ENCODE measurements around the gene EYS. TPM values are rescaled to one million over a fixed set of nuclear protein-coding genes. Genes with fewer than 3 reads are reported as not detected.

Gene EYS
- polyA plus RNA-seq, 1 experiment = not detected

GRCh38 chr6:64090352-64090751 lies 1616.7 kb downstream of the EYS start:
- Histone ChIP-seq H3K4me3 (ENCODE audit: low read depth, low read length) (no peak overlapping the region), H3K27me3 (ENCODE audit: control insufficient read depth, insufficient read depth, low read length) (no peaks in the 10 kb centered on the region), H3K36me3 (ENCODE audit: control insufficient read depth, insufficient read depth, low read length) (no peaks in the 10 kb centered on the region)
- DNase-seq (ENCODE audit: low read depth) = no peak
- CTCF ChIA-PET = no interaction called here
- no peak for TF ChIP-seq CTCF (IDR thresholded peaks at IDR 0.05; ENCODE audit: insufficient read depth, low read depth, low read length)
- POLR2A ChIA-PET = no interaction called here

GRCh38 chr6:64085126-64085525 lies 1621.9 kb downstream of the EYS start:
- no peak for DNase-seq (ENCODE audit: low read depth)
- no peak for TF ChIP-seq CTCF (IDR thresholded peaks at IDR 0.05; ENCODE audit: insufficient read depth, low read depth, low read length)
- H3K27me3 ChIP-seq (ENCODE audit: control insufficient read depth, insufficient read depth, low read length) = no peaks in the 10 kb centered on the region
- CTCF ChIA-PET = no interaction called here
- POLR2A ChIA-PET = no interaction called here
- H3K36me3 ChIP-seq (ENCODE audit: control insufficient read depth, insufficient read depth, low read length) = no peaks in the 10 kb centered on the region
- no peak overlapping the region for H3K4me3 ChIP-seq (ENCODE audit: low read depth, low read length)

- no peaks in the 10 kb centered on the region for H3K27me3 ChIP-seq (ENCODE audit: control insufficient read depth, insufficient read depth, low read length)
- H3K4me3 ChIP-seq (ENCODE audit: low read depth, low read length) = no peak overlapping the region
- TF ChIP-seq CTCF (IDR thresholded peaks at IDR 0.05; ENCODE audit: insufficient read depth, low read depth, low read length) = no peak
- no peaks in the 10 kb centered on the region for H3K36me3 ChIP-seq (ENCODE audit: control insufficient read depth, insufficient read depth, low read length)
- ChIA-PET CTCF (no interaction called here), POLR2A (no interaction called here)
- no peak for DNase-seq (ENCODE audit: low read depth)
Observed at GRCh38 chr6:64084185-64084663, 1622.8 kb downstream of the EYS start.

- CTCF ChIA-PET = no interaction called here
Observed at GRCh38 chr6:64083261-64083660, 1623.8 kb downstream of the EYS start.

GRCh38 chr6:64081453-64081852 lies 1625.6 kb downstream of the EYS start:
- no peak for TF ChIP-seq CTCF (IDR thresholded peaks at IDR 0.05; ENCODE audit: insufficient read depth, low read depth, low read length)
- no peaks in the 10 kb centered on the region for H3K27me3 ChIP-seq (ENCODE audit: control insufficient read depth, insufficient read depth, low read length)
- no peaks in the 10 kb centered on the region for H3K36me3 ChIP-seq (ENCODE audit: control insufficient read depth, insufficient read depth, low read length)
- CTCF ChIA-PET = no interaction called here
- POLR2A ChIA-PET = no interaction called here
- DNase-seq (ENCODE audit: low read depth) = no peak
- H3K4me3 ChIP-seq (ENCODE audit: low read depth, low read length) = no peak overlapping the region

More at GRCh38 chr6:64083261-64083660, 1623.8 kb downstream of the EYS start:
- POLR2A ChIA-PET = no interaction called here
- Histone ChIP-seq H3K36me3 (ENCODE audit: control insufficient read depth, insufficient read depth, low read length) (no peaks in the 10 kb centered on the region), H3K27me3 (ENCODE audit: control insufficient read depth, insufficient read depth, low read length) (no peaks in the 10 kb centered on the region), H3K4me3 (ENCODE audit: low read depth, low read length) (no peak overlapping the region)
- no peak for DNase-seq (ENCODE audit: low read depth)
- TF ChIP-seq CTCF (IDR thresholded peaks at IDR 0.05; ENCODE audit: insufficient read depth, low read depth, low read length) = no peak
